Upper lobe of left lung (tissue), 6 donors: ENCODE results near the gene ZNF562. TPM values are rescaled to one million over a fixed set of nuclear protein-coding genes. Genes with fewer than 3 reads are reported as not detected.

Source experiments
- ATAC-seq, 2 donors: fragments of 200-7000 bp; cut with Tn5 transposase; one replicate each; pipeline ENCODE4 v1.9.1; 2022; ENCODE audit warnings: mild to moderate bottlenecking in 2 of 2, moderate library complexity in 2 of 2; ENCODE audit not compliant: low FRiP score in 2 of 2
- DNase-seq, 2 donors: peaks; one replicate each; pipeline ENCODE4 v3.0.0-alpha.2; 2019 to 2020
- H3K27ac ChIP-seq, 4 donors: fragments of 200-600 bp; sonication (generic); one replicate each; pipeline ENCODE4 v1.5.1; 2016 to 2019
- H3K27me3 ChIP-seq, 4 donors: fragments of 200-600 bp; sonication (generic); one replicate each; pipeline ENCODE4 v1.5.1; 2017 to 2019
- H3K36me3 ChIP-seq, 4 donors: fragments of 200-600 bp; sonication (generic); one replicate each; pipeline ENCODE4 v1.5.1; 2016 to 2019
- H3K4me1 ChIP-seq, 4 donors: fragments of 200-600 bp; sonication (generic); one replicate each; pipeline ENCODE4 v1.5.1; 2018 to 2019
- H3K4me3 ChIP-seq, 4 donors: fragments of 200-600 bp; sonication (generic); one replicate each; pipeline ENCODE4 v1.5.1; 2017 to 2019; ENCODE audit warnings: mild to moderate bottlenecking in 2 of 4, moderate library complexity in 1 of 4
- H3K9me3 ChIP-seq, 4 donors: fragments of 200-600 bp; sonication (generic); one replicate each; pipeline ENCODE4 v1.5.1; 2018 to 2019
- EP300 ChIP-seq, 4 donors: sonication (generic); formaldehyde crosslinking; IDR thresholded peaks; one replicate each; pipeline ENCODE4 v1.5.1; 2017; ENCODE audit warnings: antibody characterized with exemption in 4 of 4, control low read depth in 2 of 4
- POLR2A ChIP-seq, 4 donors: fragments of 450-650 bp; IDR thresholded peaks; one replicate each; pipeline ENCODE4 v1.5.1; 2016 to 2017; ENCODE audit warnings: antibody characterized with exemption in 4 of 4, mild to moderate bottlenecking in 2 of 4
- POLR2AphosphoS5 ChIP-seq, 2 donors: sonication (generic); formaldehyde crosslinking; IDR thresholded peaks; one replicate each; pipeline ENCODE4 v1.5.1; 2017; ENCODE audit warnings: antibody characterized with exemption in 2 of 2
- WGBS, 2 donors: methylation state at CpG; one replicate each; pipeline ENCODE4 v1.1.5; 2017 to 2018; 5-methylcytosine and 5-hydroxymethylcytosine counted together
- total RNA-seq, 6 donors: library from RNA; depleted of rRNA in 4 of 6; stranded (reverse); fragments of >200 nt in 4 of 6; gene quantifications; one replicate each; pipeline versions ENCODE4 v1.1.0 to v1.2.1, GENCODE V29; 2016 to 2021
- TF ChIP-seq, protein P1 (sequence below), 6 experiments: fragments of 450-650 bp in 4 of 6; fragments of 200-600 bp in 2 of 6; sonication (generic) in 2 of 6; IDR thresholded peaks; one replicate each; pipeline ENCODE4 v1.5.1; 2016 to 2019; ENCODE audit warnings: antibody characterized with exemption in 6 of 6
- donor health status: DM: no; HTN: no; CAD: no; lungs with moderate emphysema.
- donor health status: DM: no; HTN: yes; CAD: no; lungs with severe emphysema.

The ZNF562 gene
- total RNA-seq, 6 donors from 2014 or later, result 21.4 to 33.2 (median 24.3) TPM

DNA sequence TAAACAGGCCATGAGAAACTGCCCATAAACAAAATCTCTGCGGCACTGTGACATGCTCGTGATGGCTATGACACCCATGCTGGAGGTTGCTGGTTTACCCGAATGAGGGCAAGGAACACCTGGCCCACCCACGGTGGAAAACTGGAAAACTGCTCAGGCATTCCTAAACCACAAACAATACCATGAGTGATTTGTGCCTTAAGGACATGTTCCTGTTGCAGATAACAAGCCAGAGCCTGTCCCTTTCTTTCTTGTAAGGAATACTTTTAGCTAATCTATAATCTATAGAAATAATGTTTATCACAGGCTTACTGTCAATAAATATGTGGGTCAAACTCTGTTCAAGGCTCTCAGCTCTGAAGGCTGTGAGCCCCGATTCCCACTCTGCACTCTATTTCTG, 66.0 kb downstream of the ZNF562 start:
- DNase-seq, result no peak
- 90 to 93% methylated on average over 5 of the region's 5 CpGs for WGBS, 2 donors
- Histone ChIP-seq H3K36me3 (peaks cover 40 to 60% (median 51%) of the 10 kb centered on the region in 4 donors), H3K27me3 (no peaks in the 10 kb centered on the region), H3K4me3 (no peak overlapping the region), H3K9me3 (peaks cover 43 to 76% (median 69%) of the 10 kb centered on the region in 4 donors), H3K4me1 (no peaks in the 10 kb centered on the region), H3K27ac (no peak overlapping the region)
- no peak for ATAC-seq
- TF ChIP-seq POLR2AphosphoS5 (IDR thresholded peaks at IDR 0.05), result no peak
- TF ChIP-seq POLR2A (IDR thresholded peaks at IDR 0.05), result no peak
- TF ChIP-seq, protein P1, sequence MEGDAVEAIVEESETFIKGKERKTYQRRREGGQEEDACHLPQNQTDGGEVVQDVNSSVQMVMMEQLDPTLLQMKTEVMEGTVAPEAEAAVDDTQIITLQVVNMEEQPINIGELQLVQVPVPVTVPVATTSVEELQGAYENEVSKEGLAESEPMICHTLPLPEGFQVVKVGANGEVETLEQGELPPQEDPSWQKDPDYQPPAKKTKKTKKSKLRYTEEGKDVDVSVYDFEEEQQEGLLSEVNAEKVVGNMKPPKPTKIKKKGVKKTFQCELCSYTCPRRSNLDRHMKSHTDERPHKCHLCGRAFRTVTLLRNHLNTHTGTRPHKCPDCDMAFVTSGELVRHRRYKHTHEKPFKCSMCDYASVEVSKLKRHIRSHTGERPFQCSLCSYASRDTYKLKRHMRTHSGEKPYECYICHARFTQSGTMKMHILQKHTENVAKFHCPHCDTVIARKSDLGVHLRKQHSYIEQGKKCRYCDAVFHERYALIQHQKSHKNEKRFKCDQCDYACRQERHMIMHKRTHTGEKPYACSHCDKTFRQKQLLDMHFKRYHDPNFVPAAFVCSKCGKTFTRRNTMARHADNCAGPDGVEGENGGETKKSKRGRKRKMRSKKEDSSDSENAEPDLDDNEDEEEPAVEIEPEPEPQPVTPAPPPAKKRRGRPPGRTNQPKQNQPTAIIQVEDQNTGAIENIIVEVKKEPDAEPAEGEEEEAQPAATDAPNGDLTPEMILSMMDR (IDR thresholded peaks at IDR 0.05), result no peak
- no peak for TF ChIP-seq EP300 (IDR thresholded peaks at IDR 0.05)

DNA sequence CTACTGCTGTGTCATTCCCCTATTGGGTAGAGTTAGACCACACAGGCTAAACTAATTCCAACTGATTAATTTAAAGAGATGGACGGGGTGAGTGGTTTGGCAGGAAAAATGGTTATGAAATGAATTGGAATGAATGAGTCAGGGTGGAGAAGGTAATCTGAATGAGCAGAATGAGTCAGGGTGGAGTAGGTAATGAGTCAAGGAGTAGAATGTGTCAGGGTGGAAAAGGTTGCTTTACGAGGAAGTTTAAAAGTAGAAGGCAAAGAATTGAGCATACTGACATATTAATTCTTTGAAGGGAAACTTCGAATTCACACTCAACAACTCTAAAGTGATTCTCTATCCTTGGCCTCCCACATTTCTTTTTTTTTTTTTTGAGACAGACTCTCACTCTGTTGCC, 77.9 kb downstream of the ZNF562 start:
- Histone ChIP-seq H3K4me3 (no peak overlapping the region), H3K27me3 (no peaks in the 10 kb centered on the region), H3K27ac (no peak overlapping the region), H3K4me1 (no peaks in the 10 kb centered on the region), H3K9me3 (peaks cover 6 to 24% (median 12%) of the 10 kb centered on the region in 4 donors), H3K36me3 (no peaks in the 10 kb centered on the region)
- 84 to 86% methylated on average over 3 of the region's 3 CpGs for WGBS, 2 donors
- DNase-seq (no peak), ATAC-seq (no peak)
- TF ChIP-seq, protein P1 (IDR thresholded peaks at IDR 0.05), result no peak
- TF ChIP-seq EP300 (IDR thresholded peaks at IDR 0.05) (no peak), POLR2A (IDR thresholded peaks at IDR 0.05) (no peak), POLR2AphosphoS5 (IDR thresholded peaks at IDR 0.05) (no peak)

Other genes starting within 250 kb of the ZNF562 start
- gene ZNF266, start 239.5 kb downstream of the ZNF562 start, total RNA-seq, result 10 to 100 TPM; 19.2 to 49.2 (median 25.6) TPM
- gene ZNF560, start 176.5 kb downstream of the ZNF562 start, total RNA-seq, result not detected
- gene ZNF426, start 136.5 kb downstream of the ZNF562 start, total RNA-seq, result 10 to 100 TPM; 10.4 to 29.3 (median 12.1) TPM
- gene ZNF121, start 90.6 kb downstream of the ZNF562 start, total RNA-seq, result 10 to 100 TPM in 5 of 6 donors, 1 to 10 TPM in 1; 8.3 to 32.6 (median 25.2) TPM
- 10 to 100 TPM; 12.6 to 37.5 (median 26.0) TPM for gene ZNF561, start 53.9 kb downstream of the ZNF562 start, total RNA-seq
- 10 to 100 TPM in 5 of 6 donors, 1 to 10 TPM in 1; 5.6 to 36.7 (median 15.0) TPM for gene ZNF846, start 93.6 kb upstream of the ZNF562 start, total RNA-seq
- 10 to 100 TPM; 14.8 to 48.2 (median 32.3) TPM for gene FBXL12, start 144.0 kb upstream of the ZNF562 start, total RNA-seq
- gene UBL5, start 152.8 kb upstream of the ZNF562 start, total RNA-seq, result 100 to 1,000 TPM in 5 of 6 donors, 10 to 100 TPM in 1; 61.8 to 405 (median 255) TPM
- gene PIN1, start 160.2 kb upstream of the ZNF562 start, total RNA-seq, result 10 to 100 TPM; 38.8 to 87.5 (median 70.7) TPM